Endothelial cell (in vitro differentiated cells): ENCODE data around the gene JPH3. TPM values are rescaled to one million over a fixed set of nuclear protein-coding genes. Genes with fewer than 3 reads are reported as not detected.

Experiments
- DNase-seq: peaks from one replicate; pipeline ENCODE4 v3.0.0; 2021; ENCODE audit warnings: low spot score
- H3K27ac Mint-ChIP-seq: one replicate; pipeline ENCODE4 v1.8.0; 2021; ENCODE audit warnings: mixed read lengths, inconsistent platforms; ENCODE audit not compliant: unreplicated experiment
- H3K27me3 Mint-ChIP-seq: one replicate; pipeline ENCODE4 v1.8.0; 2021; ENCODE audit warnings: mild to moderate bottlenecking, moderate library complexity, mixed read lengths, inconsistent platforms; ENCODE audit not compliant: unreplicated experiment
- H3K36me3 Mint-ChIP-seq: one replicate; pipeline ENCODE4 v1.8.0; 2021; ENCODE audit warnings: mild to moderate bottlenecking, low read depth, mixed read lengths, inconsistent platforms; ENCODE audit not compliant: unreplicated experiment
- H3K4me1 Mint-ChIP-seq: one replicate; pipeline ENCODE4 v1.8.0; 2021; ENCODE audit warnings: mild to moderate bottlenecking, mixed read lengths, inconsistent platforms; ENCODE audit not compliant: unreplicated experiment
- H3K4me3 Mint-ChIP-seq: one replicate; pipeline ENCODE4 v1.8.0; 2021; ENCODE audit warnings: mild to moderate bottlenecking, mixed read lengths, inconsistent platforms; ENCODE audit not compliant: unreplicated experiment
- H3K9me3 Mint-ChIP-seq: one replicate; pipeline ENCODE4 v1.8.0; 2021; ENCODE audit warnings: mixed read lengths, inconsistent platforms; ENCODE audit not compliant: unreplicated experiment
- CTCF ChIP-seq: fragments of 200-600 bp; sonication (generic); IDR thresholded peaks from one replicate; pipeline ENCODE4 v1.5.0; 2021; ENCODE audit warnings: antibody characterized with exemption; ENCODE audit not compliant: unreplicated experiment
- total RNA-seq: library from RNA; stranded (reverse); fragmentation: NEBNext Ultra II Directional; extraction: Animal tissue kit (Norgen Biotek cat#: 25700); gene quantifications from one replicate; pipeline ENCODE4 v1.2.1, GENCODE V29; 2021; ENCODE audit not compliant: unreplicated experiment

The JPH3 gene
- total RNA-seq, 1 donor from 2014 or later, result 19.1 TPM

GRCh38 chr16:87667946-87668345, 65.6 kb downstream of the JPH3 start:
- Mint-ChIP-seq H3K27ac (no peak overlapping the region), H3K4me1 (no peaks in the 10 kb centered on the region), H3K27me3 (peaks cover 9% of the 10 kb centered on the region), H3K36me3 (no peaks in the 10 kb centered on the region), H3K9me3 (no peaks in the 10 kb centered on the region), H3K4me3 (no peak overlapping the region)
- no peak for DNase-seq
- no peak for TF ChIP-seq CTCF

- no peaks in the 10 kb centered on the region for H3K4me1 Mint-ChIP-seq
- peaks cover 11% of the 10 kb centered on the region for H3K27me3 Mint-ChIP-seq
- DNase-seq, result no peak
- H3K36me3 Mint-ChIP-seq, result no peaks in the 10 kb centered on the region
- H3K4me3 Mint-ChIP-seq, result no peak overlapping the region
- no peak for TF ChIP-seq CTCF
- H3K9me3 Mint-ChIP-seq, result no peaks in the 10 kb centered on the region
- H3K27ac Mint-ChIP-seq, result no peak overlapping the region
These were observed 67.4 kb downstream of the JPH3 start for GRCh38 chr16:87669672-87670071.

- no peak for DNase-seq
- no peak for TF ChIP-seq CTCF
- Mint-ChIP-seq H3K4me1 (peaks cover 2% of the 10 kb centered on the region), H3K4me3 (no peak overlapping the region), H3K27me3 (peaks cover 11% of the 10 kb centered on the region), H3K36me3 (no peaks in the 10 kb centered on the region), H3K27ac (no peak overlapping the region), H3K9me3 (no peaks in the 10 kb centered on the region)
These were observed 68.9 kb downstream of the JPH3 start for GRCh38 chr16:87671221-87671620.

DNA sequence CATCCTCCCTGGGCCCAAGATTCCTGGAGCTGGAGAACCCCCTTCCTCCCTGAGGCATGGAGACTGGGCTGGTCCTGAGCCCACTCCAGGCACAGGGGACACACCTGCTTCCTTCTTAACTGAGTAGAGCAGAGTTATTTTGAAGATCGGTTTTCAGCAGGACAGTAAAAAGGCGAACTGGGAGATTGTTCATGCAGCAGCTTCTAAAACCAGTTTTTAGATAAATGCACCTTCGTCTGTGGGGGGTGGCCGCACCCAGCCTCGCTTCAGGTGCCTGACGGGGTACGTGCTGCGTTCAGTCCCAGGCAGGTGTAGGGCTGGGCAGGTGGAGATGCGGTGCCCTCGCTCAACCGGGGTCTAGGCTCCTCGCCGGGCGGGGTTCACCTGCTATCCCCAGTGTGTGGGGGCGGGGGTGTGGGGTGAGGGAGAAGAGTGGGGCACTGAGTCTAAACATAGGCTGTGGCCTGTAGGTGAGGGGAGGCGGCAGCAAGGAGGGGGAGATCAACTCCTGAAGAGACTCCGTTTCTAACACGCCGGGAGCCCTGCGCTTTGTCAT, 69.5 kb downstream of the JPH3 start:
- no peaks in the 10 kb centered on the region for H3K9me3 Mint-ChIP-seq
- H3K36me3 Mint-ChIP-seq, result no peaks in the 10 kb centered on the region
- H3K27me3 Mint-ChIP-seq, result peaks cover 11% of the 10 kb centered on the region
- peaks cover 2% of the 10 kb centered on the region for H3K4me1 Mint-ChIP-seq
- DNase-seq, result no peak
- no peak overlapping the region for H3K27ac Mint-ChIP-seq
- TF ChIP-seq CTCF, result no peak
- no peak overlapping the region for H3K4me3 Mint-ChIP-seq

DNA sequence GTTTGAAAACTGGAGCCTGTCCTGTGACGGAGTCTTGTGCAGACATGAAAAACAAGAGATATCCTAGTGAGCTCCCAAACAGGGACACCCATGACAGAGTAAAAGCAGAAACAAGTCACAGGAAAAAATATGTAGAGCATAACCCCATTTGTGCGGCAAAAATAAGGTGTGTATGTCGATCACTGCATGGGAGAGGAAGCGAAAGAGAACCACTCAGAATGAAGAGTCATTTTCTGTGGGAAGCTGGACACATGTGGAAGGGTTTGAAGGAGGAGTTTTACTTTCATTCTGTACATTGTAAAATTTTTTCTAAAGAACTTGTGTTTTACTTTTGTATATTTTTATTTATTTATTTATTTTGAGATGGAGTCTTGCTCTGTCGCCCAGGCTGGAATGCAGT, 72.1 kb downstream of the JPH3 start:
- Mint-ChIP-seq H3K4me3 (no peak overlapping the region), H3K9me3 (no peaks in the 10 kb centered on the region), H3K27me3 (peaks cover 9% of the 10 kb centered on the region), H3K27ac (no peak overlapping the region), H3K4me1 (peaks cover 2% of the 10 kb centered on the region), H3K36me3 (no peaks in the 10 kb centered on the region)
- no peak for TF ChIP-seq CTCF
- DNase-seq, result no peak
